ENCODE measurements around the gene VARS2.

VARS2 gene

GRCh38 chr6:30876039-30876730, 37.9 kb upstream of the VARS2 start:
- TF ChIP-seq, protein P1, sequence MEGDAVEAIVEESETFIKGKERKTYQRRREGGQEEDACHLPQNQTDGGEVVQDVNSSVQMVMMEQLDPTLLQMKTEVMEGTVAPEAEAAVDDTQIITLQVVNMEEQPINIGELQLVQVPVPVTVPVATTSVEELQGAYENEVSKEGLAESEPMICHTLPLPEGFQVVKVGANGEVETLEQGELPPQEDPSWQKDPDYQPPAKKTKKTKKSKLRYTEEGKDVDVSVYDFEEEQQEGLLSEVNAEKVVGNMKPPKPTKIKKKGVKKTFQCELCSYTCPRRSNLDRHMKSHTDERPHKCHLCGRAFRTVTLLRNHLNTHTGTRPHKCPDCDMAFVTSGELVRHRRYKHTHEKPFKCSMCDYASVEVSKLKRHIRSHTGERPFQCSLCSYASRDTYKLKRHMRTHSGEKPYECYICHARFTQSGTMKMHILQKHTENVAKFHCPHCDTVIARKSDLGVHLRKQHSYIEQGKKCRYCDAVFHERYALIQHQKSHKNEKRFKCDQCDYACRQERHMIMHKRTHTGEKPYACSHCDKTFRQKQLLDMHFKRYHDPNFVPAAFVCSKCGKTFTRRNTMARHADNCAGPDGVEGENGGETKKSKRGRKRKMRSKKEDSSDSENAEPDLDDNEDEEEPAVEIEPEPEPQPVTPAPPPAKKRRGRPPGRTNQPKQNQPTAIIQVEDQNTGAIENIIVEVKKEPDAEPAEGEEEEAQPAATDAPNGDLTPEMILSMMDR (IDR thresholded peaks at IDR 0.05; ENCODE audit: low read depth, low read length), result no peak
- no peak overlapping the region for H3K4me3 ChIP-seq (ENCODE audit: low read depth, low read length)

DNA sequence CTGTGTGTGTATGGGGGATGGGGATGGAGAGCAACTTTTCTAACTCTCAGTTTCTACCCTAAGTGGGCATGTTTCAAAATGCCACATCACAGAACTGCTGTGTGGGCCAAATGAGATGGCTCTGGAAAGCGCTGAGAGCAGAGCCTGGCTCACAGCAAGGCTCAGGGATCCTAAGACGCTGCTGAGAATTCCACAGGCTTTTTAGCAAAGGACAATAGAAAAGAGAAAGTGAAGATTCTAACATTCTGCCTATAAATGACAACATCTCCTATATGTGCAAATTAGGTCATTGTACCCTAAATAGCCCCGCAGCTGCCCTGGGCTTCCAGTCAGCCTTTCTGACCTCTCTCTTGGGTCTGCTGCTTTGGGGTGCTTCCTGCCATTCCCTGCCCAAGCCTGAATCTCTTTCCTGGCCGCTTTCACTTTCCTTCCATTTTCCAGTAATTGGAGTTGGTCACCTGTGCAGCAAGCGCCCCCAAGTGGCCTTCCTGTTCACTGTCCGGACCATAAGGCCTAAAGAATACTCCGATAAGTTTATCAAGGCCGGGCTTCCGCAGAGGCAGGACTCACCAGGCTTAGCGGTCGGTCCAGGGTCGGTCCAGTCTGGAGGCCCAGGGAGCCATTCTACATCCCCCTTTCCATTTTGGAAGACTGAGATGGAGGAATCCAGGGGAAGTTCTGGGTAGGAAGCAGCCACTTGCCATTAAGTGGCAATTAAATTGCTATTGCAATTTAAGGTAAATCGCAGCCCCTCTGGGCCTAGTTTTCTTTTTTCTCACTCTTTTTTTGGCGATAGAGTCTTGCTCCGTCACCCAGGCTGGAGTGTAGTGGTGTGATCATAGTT, 36.4 kb upstream of the VARS2 start:
- peak overlapping the region; percentile 24 for H3K4me3 ChIP-seq (ENCODE audit: low read depth, low read length)
- TF ChIP-seq, protein P1 (IDR thresholded peaks at IDR 0.05; ENCODE audit: low read depth, low read length), result peak; percentile 78

GRCh38 chr6:30879684-30880427, 34.2 kb upstream of the VARS2 start:
- TF ChIP-seq, protein P1 (IDR thresholded peaks at IDR 0.05; ENCODE audit: low read depth, low read length), result no peak
- no peak overlapping the region for H3K4me3 ChIP-seq (ENCODE audit: low read depth, low read length)

DNA sequence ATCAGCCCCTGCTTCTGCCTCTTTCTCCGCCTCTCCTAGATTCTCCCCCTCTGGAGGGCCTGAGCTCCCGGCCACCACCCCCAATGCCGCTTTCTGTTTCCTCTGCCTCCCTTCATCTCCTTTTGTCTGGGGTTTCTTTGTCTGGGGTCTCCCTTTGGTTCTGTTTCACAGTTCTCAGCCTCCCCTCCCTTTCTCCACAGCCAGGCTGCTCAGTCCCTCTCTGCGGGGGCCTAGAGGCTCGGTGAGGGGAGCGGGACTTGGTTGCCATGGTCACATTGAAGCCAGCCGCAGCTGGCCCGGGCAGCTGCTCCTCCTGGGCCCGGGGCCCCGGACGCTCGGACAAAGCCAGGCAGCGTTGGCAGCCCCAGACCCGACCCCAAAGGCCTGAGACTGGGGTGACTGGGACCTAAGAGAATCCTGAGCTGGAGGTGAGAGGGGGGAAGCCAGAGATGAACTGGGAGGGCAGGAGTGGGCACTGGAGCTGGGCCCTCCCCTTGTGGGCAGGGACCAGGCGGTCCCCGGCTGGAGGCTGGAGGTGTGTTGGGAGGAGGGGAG, 33.3 kb upstream of the VARS2 start:
- H3K4me3 ChIP-seq (ENCODE audit: low read depth, low read length), result no peak overlapping the region
- TF ChIP-seq, protein P1 (IDR thresholded peaks at IDR 0.05; ENCODE audit: low read depth, low read length), result no peak

DNA sequence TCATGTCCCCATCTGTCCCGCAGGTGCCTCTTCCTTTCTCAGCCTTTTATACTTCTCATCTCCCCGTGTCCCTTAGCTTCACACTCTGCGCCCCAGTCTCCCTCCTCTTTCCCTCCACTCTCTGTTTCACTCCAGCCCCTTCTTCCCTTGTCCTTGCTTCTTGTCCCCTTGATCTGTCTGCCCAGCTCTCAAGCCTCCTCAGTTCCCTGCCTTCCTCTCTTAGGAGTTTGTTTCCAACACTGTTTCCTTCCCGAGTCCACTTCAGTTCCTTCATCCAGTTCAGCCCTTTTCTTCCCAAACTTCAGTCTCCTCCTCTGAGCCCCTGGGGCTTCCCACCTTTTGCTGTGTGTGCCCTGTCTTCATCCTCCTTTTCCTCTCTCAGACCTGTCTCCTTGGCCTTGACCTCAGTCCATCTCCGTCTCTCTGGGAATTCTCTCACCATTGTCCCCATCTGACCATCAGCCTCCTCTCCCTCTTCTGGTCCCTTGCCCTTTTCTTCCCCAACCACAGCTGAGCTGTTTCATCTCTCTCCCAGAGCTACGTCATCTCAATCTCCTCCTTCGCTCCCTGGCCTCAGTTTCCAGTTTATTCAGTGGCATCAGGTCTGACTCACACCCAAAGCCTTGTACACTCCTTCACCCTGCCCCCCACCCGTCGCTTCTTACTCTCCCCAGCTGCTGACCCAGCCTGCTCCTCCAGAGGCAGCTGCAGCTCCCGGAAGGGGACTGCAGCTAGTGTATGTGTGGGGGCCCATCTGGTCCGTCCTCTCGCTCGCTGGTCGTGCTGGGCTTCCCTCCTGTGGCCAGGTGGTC, 32.4 kb upstream of the VARS2 start:
- TF ChIP-seq, protein P1 (IDR thresholded peaks at IDR 0.05; ENCODE audit: low read depth, low read length), result no peak
- no peak overlapping the region for H3K4me3 ChIP-seq (ENCODE audit: low read depth, low read length)

DNA sequence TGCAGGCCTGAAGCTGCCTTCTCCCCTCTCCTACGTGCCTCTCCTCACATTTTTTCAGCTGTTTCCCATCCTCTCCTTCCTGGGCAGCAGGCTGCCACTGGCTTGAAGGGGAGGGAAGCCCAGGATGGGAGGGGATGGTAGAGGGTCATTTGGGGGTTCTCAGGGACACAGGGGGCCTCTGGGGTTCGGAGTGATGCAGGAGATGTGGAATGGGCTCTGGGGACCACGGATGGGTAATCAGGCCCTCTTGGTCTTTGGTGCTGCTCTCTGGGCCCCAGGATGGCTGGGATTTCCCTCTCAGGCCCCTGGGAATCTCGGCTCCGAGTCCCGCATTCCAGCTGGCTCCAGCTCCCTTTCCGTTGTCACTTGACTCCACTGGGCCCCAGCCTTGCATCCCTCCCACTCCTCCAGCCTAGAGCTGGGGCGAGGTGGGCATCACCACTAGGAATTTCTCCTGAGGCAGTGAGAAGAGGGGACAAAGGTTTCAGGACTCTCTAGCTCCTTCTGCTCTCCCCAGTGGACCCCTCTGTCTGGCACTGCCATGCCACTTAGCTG, 31.8 kb upstream of the VARS2 start:
- H3K4me3 ChIP-seq (ENCODE audit: low read depth, low read length), result no peak overlapping the region
- TF ChIP-seq, protein P1 (IDR thresholded peaks at IDR 0.05; ENCODE audit: low read depth, low read length), result no peak
